H1 (cell line): ENCODE data around the gene AUH. TPM values are rescaled to one million over a fixed set of nuclear protein-coding genes. Genes with fewer than 3 reads are reported as not detected.

Experiments
- CTBP2 ChIP-seq: IDR thresholded peaks from 2 replicates; pipeline ENCODE4 v1.7.0; 2011; ENCODE audit warnings: borderline replicate concordance, mild to moderate bottlenecking, moderate library complexity, mixed read lengths, low read length; ENCODE audit not compliant: insufficient read depth, insufficient read length
- EP300 ChIP-seq, 2 experiments: IDR thresholded peaks; 1 replicate in 1 of 2; 2 replicates in 1 of 2; pipeline ENCODE4 v1.6.1; 2011 to 2012; ENCODE audit warnings: low read depth in 2 of 2, low read length in 2 of 2, mild to moderate bottlenecking in 2 of 2, borderline replicate concordance in 1 of 2, inconsistent platforms in 1 of 2, moderate library complexity in 1 of 2
- JUND ChIP-seq: IDR thresholded peaks from 2 replicates; pipeline ENCODE4 v1.6.1; 2011; ENCODE audit warnings: mild to moderate bottlenecking, improper control_type of control experiment, low read length
- RBBP5 ChIP-seq: IDR thresholded peaks from 2 replicates; pipeline ENCODE4 v1.7.1; 2012; ENCODE audit warnings: low read depth, mild to moderate bottlenecking, inconsistent platforms, low read length, moderate library complexity, borderline replicate concordance
- TCF12 ChIP-seq: IDR thresholded peaks from 2 replicates; pipeline ENCODE4 v1.6.1; 2011; ENCODE audit warnings: low read depth, mild to moderate bottlenecking, low read length
- polyA plus RNA-seq, 7 experiments: library from polyadenylated mRNA; depleted of rRNA in 3 of 7; stranded (reverse) in 5 of 7; unstranded in 2 of 7; fragments of >200 nt in 5 of 7; fragments of 200-250 nt in 2 of 7; gene quantifications; 1 replicate in 5 of 7; 2 replicates in 1 of 7; 4 replicates in 1 of 7; pipeline versions ENCODE4 v1.2.1 to v1.2.3, GENCODE V29; 2011 to 2013; ENCODE audit warnings: missing spikeins in 2 of 7, mixed read lengths in 2 of 7
- total RNA-seq: library from RNA; stranded (reverse); fragmentation: NEBNext Ultra II Directional; extraction: Animal tissue kit (Norgen Biotek cat#: 25700); gene quantifications from 2 replicates; pipeline ENCODE4 v1.2.1, GENCODE V29; 2021
- TF ChIP-seq, protein P1 (sequence below): IDR thresholded peaks from 2 replicates; pipeline ENCODE4 v1.6.1; 2011; ENCODE audit warnings: low read depth, mild to moderate bottlenecking, low read length; ENCODE audit not compliant: insufficient read depth

The AUH gene
- total and polyA plus RNA-seq, 2 of the 8 experiments (the other 6 are each of a cell fraction or from before 2014, with no cell fraction given), result 5.8 to 21.9 TPM

DNA sequence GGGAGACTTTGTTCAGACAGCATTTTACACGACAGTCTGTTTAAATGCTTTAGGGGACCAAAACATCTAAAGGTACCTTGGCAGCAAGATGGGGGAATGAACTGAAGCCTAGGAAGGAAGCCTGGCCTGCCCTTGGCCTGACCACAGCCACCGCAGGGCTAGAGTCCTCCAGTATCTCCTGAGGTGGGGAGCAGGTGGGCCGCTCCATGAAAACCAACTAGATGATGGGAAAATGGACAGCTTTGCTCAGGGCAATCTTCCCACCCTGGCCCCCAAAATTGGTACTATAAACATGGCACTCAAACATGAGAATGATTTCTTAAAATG is 153.3 kb downstream of the AUH start (continued):
- TF ChIP-seq EP300 (IDR thresholded peaks at IDR 0.05; ENCODE audit: borderline replicate concordance in 1 of 2, low read depth in 2 of 2, low read length in 2 of 2) (no peak), RBBP5 (no peak), TCF12 (no peak), CTBP2 (no peak), JUND (no peak)
- TF ChIP-seq, protein P1, sequence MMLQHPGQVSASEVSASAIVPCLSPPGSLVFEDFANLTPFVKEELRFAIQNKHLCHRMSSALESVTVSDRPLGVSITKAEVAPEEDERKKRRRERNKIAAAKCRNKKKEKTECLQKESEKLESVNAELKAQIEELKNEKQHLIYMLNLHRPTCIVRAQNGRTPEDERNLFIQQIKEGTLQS, result no peak
